Sigmoid colon (tissue), 7 donors: ENCODE measurements around the gene OTUB1. TPM values are rescaled to one million over a fixed set of nuclear protein-coding genes. Genes with fewer than 3 reads are reported as not detected.

Experiments
- DNase-seq: peaks from one replicate; pipeline ENCODE4 v3.0.0-alpha.2; 2019
- H3K27ac ChIP-seq, 4 donors: fragments of 200-600 bp; sonication (generic); one replicate each; pipeline ENCODE4 v1.5.1; 2016 to 2019; ENCODE audit warnings: mild to moderate bottlenecking in 1 of 4
- H3K27me3 ChIP-seq, 3 donors: fragments of 200-600 bp; sonication (generic); one replicate each; pipeline ENCODE4 v1.5.1; 2019; ENCODE audit warnings: mild to moderate bottlenecking in 1 of 3
- H3K36me3 ChIP-seq, 4 donors: fragments of 200-600 bp; sonication (generic); one replicate each; pipeline ENCODE4 v1.5.1; 2016 to 2019
- H3K4me1 ChIP-seq, 4 donors: fragments of 200-600 bp; sonication (generic); one replicate each; pipeline ENCODE4 v1.5.1; 2017 to 2019
- H3K4me3 ChIP-seq, 4 donors: fragments of 200-600 bp; sonication (generic); one replicate each; pipeline ENCODE4 v1.5.1; 2017 to 2019; ENCODE audit warnings: mild to moderate bottlenecking in 2 of 4, moderate library complexity in 1 of 4
- H3K9me3 ChIP-seq, 4 donors: fragments of 200-600 bp in 3 of 4; sonication (generic) in 3 of 4; one replicate each; pipeline versions ENCODE4 v1.5.1 to v1.6.1; 2013 to 2019
- EP300 ChIP-seq, 4 donors: sonication (generic); formaldehyde crosslinking; IDR thresholded peaks; one replicate each; pipeline ENCODE4 v1.6.1; 2017; ENCODE audit warnings: antibody characterized with exemption in 4 of 4
- POLR2A ChIP-seq, 2 donors: fragments of 450-650 bp; IDR thresholded peaks; one replicate each; pipeline ENCODE4 v1.6.1; 2016; ENCODE audit warnings: antibody characterized with exemption in 2 of 2, mild to moderate bottlenecking in 2 of 2, moderate library complexity in 2 of 2
- POLR2AphosphoS5 ChIP-seq, 4 donors: sonication (generic); formaldehyde crosslinking; IDR thresholded peaks; one replicate each; pipeline ENCODE4 v1.6.1; 2017; ENCODE audit warnings: antibody characterized with exemption in 4 of 4
- WGBS, 2 donors: extraction: QIAGEN DNeasy Blood & Tissue Kit; methylation state at CpG; one replicate each; pipeline ENCODE4 v1.1.7; 2013; 5-methylcytosine and 5-hydroxymethylcytosine counted together
- intact Hi-C: fragments of 100-400 bp; cut with DNase I; formaldehyde crosslinking; loops from one replicate; pipeline ENCODE4 v1.15.1; 2023
- polyA plus RNA-seq, 3 donors: library from polyadenylated mRNA; stranded (reverse); fragments of 200-250 nt; gene quantifications; one replicate each; pipeline ENCODE4 v1.2.3, GENCODE V29; 2013
- total RNA-seq, 4 donors: library from RNA; depleted of rRNA; stranded (reverse); fragments of >200 nt; gene quantifications; one replicate each; pipeline ENCODE4 v1.1.0, GENCODE V29; 2016
- TF ChIP-seq, protein P1 (sequence below), 4 experiments: fragments of 450-650 bp in 3 of 4; fragments of 200-600 bp in 1 of 4; IDR thresholded peaks; one replicate each; pipeline ENCODE4 v1.5.1; 2016 to 2019; ENCODE audit warnings: antibody characterized with exemption in 4 of 4, mild to moderate bottlenecking in 3 of 4, moderate library complexity in 2 of 4
- donor health status: healthy with polysubstance abuse.
- donor health status: Bipolar disorder and iron deficiency.
- donor health status: healthy.

OTUB1 gene
- total and polyA plus RNA-seq, 7 donors = 44.8 to 96.4 (median 61.7) TPM

GRCh38 chr11:64027651-64028397 lies 41.6 kb downstream of the OTUB1 start:
- DNase-seq = no peak
- Histone ChIP-seq H3K4me1 (peaks cover 0 to 10% (median 8%) of the 10 kb centered on the region in 4 donors), H3K9me3 (no peaks in the 10 kb centered on the region), H3K27ac (no peak overlapping the region), H3K4me3 (peak overlapping the region in 1 of 4 donors; percentile 5), H3K27me3 (peaks cover 0 to 12% (median 0%) of the 10 kb centered on the region in 3 donors), H3K36me3 (no peaks in the 10 kb centered on the region)
- no peak for TF ChIP-seq POLR2AphosphoS5 (IDR thresholded peaks at IDR 0.05)
- no peak for TF ChIP-seq POLR2A (IDR thresholded peaks at IDR 0.05)
- no peak for TF ChIP-seq EP300 (IDR thresholded peaks at IDR 0.05)
- TF ChIP-seq, protein P1, sequence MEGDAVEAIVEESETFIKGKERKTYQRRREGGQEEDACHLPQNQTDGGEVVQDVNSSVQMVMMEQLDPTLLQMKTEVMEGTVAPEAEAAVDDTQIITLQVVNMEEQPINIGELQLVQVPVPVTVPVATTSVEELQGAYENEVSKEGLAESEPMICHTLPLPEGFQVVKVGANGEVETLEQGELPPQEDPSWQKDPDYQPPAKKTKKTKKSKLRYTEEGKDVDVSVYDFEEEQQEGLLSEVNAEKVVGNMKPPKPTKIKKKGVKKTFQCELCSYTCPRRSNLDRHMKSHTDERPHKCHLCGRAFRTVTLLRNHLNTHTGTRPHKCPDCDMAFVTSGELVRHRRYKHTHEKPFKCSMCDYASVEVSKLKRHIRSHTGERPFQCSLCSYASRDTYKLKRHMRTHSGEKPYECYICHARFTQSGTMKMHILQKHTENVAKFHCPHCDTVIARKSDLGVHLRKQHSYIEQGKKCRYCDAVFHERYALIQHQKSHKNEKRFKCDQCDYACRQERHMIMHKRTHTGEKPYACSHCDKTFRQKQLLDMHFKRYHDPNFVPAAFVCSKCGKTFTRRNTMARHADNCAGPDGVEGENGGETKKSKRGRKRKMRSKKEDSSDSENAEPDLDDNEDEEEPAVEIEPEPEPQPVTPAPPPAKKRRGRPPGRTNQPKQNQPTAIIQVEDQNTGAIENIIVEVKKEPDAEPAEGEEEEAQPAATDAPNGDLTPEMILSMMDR (IDR thresholded peaks at IDR 0.05) = no peak
- intact Hi-C loops = no loop called here
- 46 to 75% methylated on average over 20 of the region's 20 CpGs for WGBS, 2 donors

DNA sequence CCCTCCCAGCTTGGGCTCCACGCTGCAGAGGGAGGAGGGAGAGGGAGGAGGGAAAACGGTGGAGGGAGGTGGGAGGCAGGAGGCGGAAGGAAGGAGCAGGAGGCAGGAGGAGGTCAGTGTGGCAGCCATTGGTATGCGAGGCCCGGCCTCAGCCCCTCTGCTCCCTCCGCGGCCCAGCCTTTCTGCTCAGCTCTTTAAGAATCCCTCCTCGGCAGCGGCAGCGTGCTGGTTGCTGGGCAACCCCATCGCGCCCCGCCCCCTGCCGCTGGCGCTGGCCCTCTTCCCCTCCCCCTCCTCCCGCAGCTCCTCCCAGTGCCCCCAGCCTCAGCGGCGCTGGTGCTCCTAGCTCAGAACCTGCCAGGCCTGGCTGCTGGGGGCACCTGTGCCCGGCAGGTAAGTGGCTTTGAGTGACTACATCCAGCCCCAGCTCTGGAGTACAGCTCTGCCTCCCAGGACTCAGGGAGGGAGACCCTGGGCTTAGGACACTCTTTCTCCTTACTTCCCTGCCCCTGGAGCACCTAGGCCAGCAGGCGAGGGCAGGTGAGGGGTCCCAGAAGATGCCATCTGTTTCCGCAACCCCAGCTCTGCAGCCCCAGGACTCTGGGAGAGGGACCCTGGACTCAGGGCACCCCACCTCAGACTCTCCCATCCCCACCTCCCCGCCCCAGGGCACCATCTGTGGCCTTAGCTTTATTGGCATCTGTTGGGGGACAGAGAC lies 42.3 kb downstream of the OTUB1 start:
- 17 to 20% methylated on average over 22 of the region's 22 CpGs for WGBS, 2 donors
- no peak for TF ChIP-seq POLR2A (IDR thresholded peaks at IDR 0.05)
- TF ChIP-seq POLR2AphosphoS5 (IDR thresholded peaks at IDR 0.05) = no peak
- TF ChIP-seq, protein P1 (IDR thresholded peaks at IDR 0.05) = no peak
- intact Hi-C loops = no loop called here
- no peaks in the 10 kb centered on the region for H3K36me3 ChIP-seq
- no peak overlapping the region for H3K27ac ChIP-seq
- H3K9me3 ChIP-seq = no peaks in the 10 kb centered on the region
- DNase-seq = no peak
- peaks cover 0 to 10% (median 8%) of the 10 kb centered on the region in 4 donors for H3K4me1 ChIP-seq
- H3K27me3 ChIP-seq = peaks cover 0 to 12% (median 0%) of the 10 kb centered on the region in 3 donors
- peak overlapping the region in 2 of 4 donors; percentile 5 to 10 for H3K4me3 ChIP-seq

- 86 to 89% methylated on average over 8 of the region's 8 CpGs for WGBS, 2 donors
- Histone ChIP-seq H3K4me1 (peaks cover 0 to 14% (median 10%) of the 10 kb centered on the region in 4 donors), H3K4me3 (no peak overlapping the region), H3K9me3 (no peaks in the 10 kb centered on the region), H3K27ac (no peak overlapping the region), H3K27me3 (peaks cover 0 to 17% (median 0%) of the 10 kb centered on the region in 3 donors), H3K36me3 (no peaks in the 10 kb centered on the region)
- TF ChIP-seq POLR2A (IDR thresholded peaks at IDR 0.05) (no peak), POLR2AphosphoS5 (IDR thresholded peaks at IDR 0.05) (no peak), EP300 (IDR thresholded peaks at IDR 0.05) (no peak)
- TF ChIP-seq, protein P1 (IDR thresholded peaks at IDR 0.05) = no peak
- DNase-seq = no peak
- intact Hi-C loops = no loop called here
Measured at GRCh38 chr11:64029773-64030172, 43.5 kb downstream of the OTUB1 start.

GRCh38 chr11:64031001-64031400 lies 44.8 kb downstream of the OTUB1 start:
- 80 to 86% methylated on average over 3 of the region's 3 CpGs for WGBS, 2 donors
- Histone ChIP-seq H3K4me1 (peaks cover 0 to 22% (median 18%) of the 10 kb centered on the region in 4 donors), H3K9me3 (no peaks in the 10 kb centered on the region), H3K4me3 (no peak overlapping the region), H3K36me3 (no peaks in the 10 kb centered on the region), H3K27ac (no peak overlapping the region), H3K27me3 (peaks cover 0 to 22% (median 0%) of the 10 kb centered on the region in 3 donors)
- intact Hi-C loops = no loop called here
- TF ChIP-seq, protein P1 (IDR thresholded peaks at IDR 0.05) = no peak
- TF ChIP-seq POLR2A (IDR thresholded peaks at IDR 0.05) (no peak), POLR2AphosphoS5 (IDR thresholded peaks at IDR 0.05) (no peak), EP300 (IDR thresholded peaks at IDR 0.05) (no peak)
- no peak for DNase-seq
